Neuronal stem cell (in vitro differentiated cells): ENCODE measurements around the gene TPCN2.

Experiments
- DNase-seq: peaks from one replicate; pipeline ENCODE4 v3.0.0-alpha.2; 2013; ENCODE audit warnings: low spot score
- H2AFZ ChIP-seq: one replicate; pipeline ENCODE4 v1.6.1; 2013; ENCODE audit warnings: mild to moderate bottlenecking, low read length, inconsistent platforms
- H2AK5ac ChIP-seq: 2 replicates; pipeline ENCODE4 v1.6.1; 2013; ENCODE audit warnings: low read depth, mild to moderate bottlenecking, inconsistent platforms, low read length, moderate library complexity, mixed read lengths
- H2BK120ac ChIP-seq: 2 replicates; pipeline ENCODE4 v1.6.1; 2013; ENCODE audit warnings: low read depth, mild to moderate bottlenecking, inconsistent platforms, low read length, moderate library complexity, mixed read lengths
- H2BK12ac ChIP-seq: one replicate; pipeline ENCODE4 v1.6.1; 2013; ENCODE audit warnings: low read length, inconsistent platforms
- H2BK15ac ChIP-seq: 2 replicates; pipeline ENCODE4 v1.6.1; 2013; ENCODE audit warnings: mild to moderate bottlenecking, low read length, inconsistent platforms, mixed read lengths
- H2BK5ac ChIP-seq: one replicate; pipeline ENCODE4 v1.6.1; 2013; ENCODE audit warnings: inconsistent platforms, mild to moderate bottlenecking, low read length, moderate library complexity
- H3K14ac ChIP-seq: one replicate; pipeline ENCODE4 v1.6.1; 2013; ENCODE audit warnings: low read length, inconsistent platforms
- H3K18ac ChIP-seq: 2 replicates; pipeline ENCODE4 v1.6.1; 2013; ENCODE audit warnings: low read length, inconsistent platforms
- H3K23ac ChIP-seq: 2 replicates; pipeline ENCODE4 v1.6.1; 2013; ENCODE audit warnings: low read depth, mild to moderate bottlenecking, mixed read lengths, low read length, inconsistent platforms; ENCODE audit not compliant: poor library complexity
- H3K27ac ChIP-seq: replicated peaks from 3 replicates; pipeline ENCODE4 v1.5.1; 2013; ENCODE audit warnings: low read length, inconsistent platforms
- H3K27me3 ChIP-seq, 3 experiments: 2 replicates each; pipeline ENCODE4 v1.6.1; 2013; ENCODE audit warnings: low read length in 3 of 3, mild to moderate bottlenecking in 2 of 3, inconsistent platforms in 1 of 3, low read depth in 1 of 3, mixed read lengths in 1 of 3, moderate library complexity in 1 of 3; ENCODE audit not compliant: control insufficient read depth in 3 of 3, insufficient read depth in 3 of 3
- H3K36me3 ChIP-seq, 2 donors: replicated peaks in 1 of 2; 2 replicates each; pipeline ENCODE4 v1.6.1; 2013; ENCODE audit warnings: low read length in 2 of 2; ENCODE audit not compliant: control insufficient read depth in 2 of 2, insufficient read depth in 2 of 2
- H3K4ac ChIP-seq: 2 replicates; pipeline ENCODE4 v1.6.1; 2013; ENCODE audit warnings: inconsistent platforms, mild to moderate bottlenecking, low read length, moderate library complexity
- H3K4me1 ChIP-seq, 2 donors: 1 replicate in 1 of 2; 2 replicates in 1 of 2; pipeline ENCODE4 v1.6.1; 2013; ENCODE audit warnings: low read length in 2 of 2, low read depth in 1 of 2; ENCODE audit not compliant: control insufficient read depth in 2 of 2, insufficient read depth in 1 of 2
- H3K4me2 ChIP-seq: one replicate; pipeline ENCODE4 v1.6.1; 2013; ENCODE audit warnings: mild to moderate bottlenecking, low read length, inconsistent platforms; ENCODE audit not compliant: insufficient read depth, poor library complexity, severe bottlenecking
- H3K4me3 ChIP-seq, 2 donors: 2 replicates each; pipeline ENCODE4 v1.5.1; 2013; ENCODE audit warnings: low read length in 2 of 2, mild to moderate bottlenecking in 2 of 2, inconsistent platforms in 1 of 2, moderate library complexity in 1 of 2
- H3K79me1 ChIP-seq: one replicate; pipeline ENCODE4 v1.6.1; 2013; ENCODE audit warnings: low read depth, mild to moderate bottlenecking, inconsistent platforms, low read length, moderate library complexity
- H3K9ac ChIP-seq: one replicate; pipeline ENCODE4 v1.6.1; 2013; ENCODE audit warnings: mild to moderate bottlenecking, low read depth, low read length, inconsistent platforms; ENCODE audit not compliant: poor library complexity
- H3K9me3 ChIP-seq, 2 donors: replicated peaks in 1 of 2; 2 replicates each; pipeline versions ENCODE3 to v1.6.1; 2013; ENCODE audit warnings: low read length in 2 of 2, mild to moderate bottlenecking in 2 of 2, inconsistent platforms in 1 of 2, low read depth in 1 of 2, mixed read lengths in 1 of 2, moderate library complexity in 1 of 2; ENCODE audit not compliant: control insufficient read depth in 2 of 2, insufficient read depth in 1 of 2
- H4K8ac ChIP-seq: one replicate; pipeline ENCODE4 v1.6.1; 2013; ENCODE audit warnings: low read depth, mild to moderate bottlenecking, inconsistent platforms, low read length, moderate library complexity
- H4K91ac ChIP-seq: one replicate; pipeline ENCODE4 v1.6.1; 2013; ENCODE audit warnings: low read length, low read depth, mild to moderate bottlenecking, inconsistent platforms; ENCODE audit not compliant: poor library complexity
- WGBS, 2 donors: extraction: QIAGEN DNeasy Blood & Tissue Kit; methylation state at CpG; one replicate each; pipeline ENCODE4 v1.1.7; 2013; ENCODE audit warnings: missing lambda C conversion rate in 2 of 2, mixed read lengths in 1 of 2; ENCODE audit not compliant: insufficient read length in 2 of 2, insufficient replicate concordance in 1 of 2; ENCODE audit errors: extremely low coverage in 2 of 2; 5-methylcytosine and 5-hydroxymethylcytosine counted together

The TPCN2 gene

DNA sequence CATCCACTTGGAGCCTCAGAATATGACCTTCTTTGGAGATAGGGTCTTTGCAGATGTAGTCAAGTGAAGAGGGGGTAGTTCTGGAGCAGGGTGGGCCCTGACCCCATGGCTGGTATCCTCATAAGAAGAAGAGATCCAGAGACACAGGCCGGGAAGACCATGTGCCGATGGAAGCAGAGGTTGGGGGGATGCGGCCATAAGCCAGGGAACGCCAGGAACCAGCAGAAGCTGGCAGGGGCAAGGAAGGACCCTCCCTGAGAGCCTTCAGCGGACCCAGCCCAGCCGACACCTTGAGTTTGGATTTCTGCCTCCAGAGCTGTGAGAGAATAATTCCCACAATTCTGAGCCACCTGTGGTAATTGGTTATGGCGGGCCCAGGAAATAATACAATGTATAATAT is 80.9 kb downstream of the TPCN2 start:
- no CpG with 5 or more reads among the region's 7 CpGs for WGBS, 2 donors
- no peak overlapping the region for H2AFZ ChIP-seq
- no peak overlapping the region for H3K14ac ChIP-seq

DNA sequence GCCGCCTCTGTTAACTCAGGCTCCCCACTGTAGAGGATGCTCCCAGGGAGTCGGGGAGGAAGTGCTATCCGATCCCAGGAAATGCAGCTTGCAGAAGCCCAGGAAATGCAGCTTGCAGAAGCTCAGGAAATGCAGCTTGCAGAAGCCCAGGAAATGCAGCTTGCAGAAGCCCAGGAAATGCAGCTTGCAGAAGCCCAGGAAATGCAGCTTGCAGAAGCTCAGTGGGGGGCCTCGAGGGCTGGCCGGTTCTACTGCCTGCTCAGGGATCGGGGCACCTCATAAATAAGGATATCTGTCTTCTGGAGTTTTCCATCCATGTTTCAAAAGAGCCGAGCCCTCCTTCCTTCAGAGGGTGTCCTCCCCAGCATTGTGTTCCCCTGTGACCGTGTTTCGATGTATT is 81.9 kb downstream of the TPCN2 start:
- Histone ChIP-seq H2BK15ac (peak overlapping the region; percentile 94), H2AK5ac (peak overlapping the region; percentile 90), H3K4ac (no peak overlapping the region), H3K9ac (no peak overlapping the region), H2BK120ac (no peak overlapping the region), H3K4me1 (peaks cover 2 to 8% of the 10 kb centered on the region in 2 donors), H2BK5ac (no peak overlapping the region), H3K23ac (no peak overlapping the region), H3K79me1 (no peaks in the 10 kb centered on the region), H3K27ac (no peak overlapping the region), H3K14ac (peak overlapping the region; percentile 2), H3K4me2 (no peak overlapping the region), H2BK12ac (no peak overlapping the region), H4K91ac (no peak overlapping the region), H2AFZ (peak overlapping the region; percentile 40), H3K36me3 (peaks cover 0 to 2% of the 10 kb centered on the region in 2 donors), H3K27me3 (no peaks in the 10 kb centered on the region), H3K18ac (no peak overlapping the region), H3K9me3 (peaks cover 10 to 11% of the 10 kb centered on the region in 2 donors), H4K8ac (no peak overlapping the region), H3K4me3 (no peak overlapping the region)
- DNase-seq = no peak
- WGBS, 2 donors = no CpG with 5 or more reads among the region's 9 CpGs

More for the DNA sequence above, 80.9 kb downstream of the TPCN2 start:
- Histone ChIP-seq H3K27ac (no peak overlapping the region), H3K9me3 (peaks cover 10 to 11% of the 10 kb centered on the region in 2 donors), H3K79me1 (no peaks in the 10 kb centered on the region), H3K23ac (no peak overlapping the region), H2AK5ac (no peak overlapping the region), H3K27me3 (no peaks in the 10 kb centered on the region), H3K4me1 (peaks cover 2 to 10% of the 10 kb centered on the region in 2 donors), H4K91ac (no peak overlapping the region), H3K18ac (no peak overlapping the region), H3K4me3 (no peak overlapping the region), H3K4ac (no peak overlapping the region), H2BK120ac (no peak overlapping the region), H4K8ac (no peak overlapping the region), H3K4me2 (no peak overlapping the region), H2BK12ac (no peak overlapping the region), H3K9ac (no peak overlapping the region), H2BK5ac (no peak overlapping the region), H2BK15ac (no peak overlapping the region), H3K36me3 (peaks cover 0 to 2% of the 10 kb centered on the region in 2 donors)
- no peak for DNase-seq

DNA sequence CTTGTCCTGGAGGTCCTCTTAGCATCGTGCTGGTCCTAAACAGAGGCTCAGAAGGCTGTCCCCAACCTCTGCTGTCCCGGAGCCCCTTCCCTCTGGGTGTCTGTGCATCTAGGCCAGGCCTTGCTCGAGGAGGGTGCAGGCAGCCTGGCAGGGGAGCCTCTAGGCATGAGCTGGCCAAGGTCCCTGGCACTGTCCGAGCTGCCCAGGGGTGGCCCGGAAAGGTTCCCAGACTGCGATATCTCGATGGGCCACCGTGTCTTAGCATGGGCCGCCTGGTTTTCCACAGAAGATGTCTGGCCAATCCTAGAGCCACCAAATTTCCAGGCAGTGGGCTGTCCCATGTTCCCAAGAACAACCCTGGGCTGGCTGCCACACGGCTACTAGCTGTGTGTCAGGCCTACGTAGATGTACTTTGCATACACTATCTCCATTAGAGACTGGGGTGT is 82.4 kb downstream of the TPCN2 start:
- Histone ChIP-seq H4K8ac (no peak overlapping the region), H3K4me1 (peaks cover 2 to 8% of the 10 kb centered on the region in 2 donors), H3K36me3 (peaks cover 0 to 2% of the 10 kb centered on the region in 2 donors), H4K91ac (peak overlapping the region; percentile 40), H2BK12ac (peak overlapping the region; percentile 79), H2AFZ (no peak overlapping the region), H3K9ac (no peak overlapping the region), H3K23ac (no peak overlapping the region), H2BK5ac (no peak overlapping the region), H2BK15ac (peak overlapping the region; percentile 94), H2AK5ac (peak overlapping the region; percentile 90), H3K79me1 (no peaks in the 10 kb centered on the region), H3K4ac (no peak overlapping the region), H3K14ac (no peak overlapping the region), H3K27ac (no peak overlapping the region), H3K9me3 (peaks cover 10 to 11% of the 10 kb centered on the region in 2 donors), H3K4me2 (no peak overlapping the region), H3K18ac (peak overlapping the region; percentile 76), H3K27me3 (no peaks in the 10 kb centered on the region), H2BK120ac (no peak overlapping the region), H3K4me3 (no peak overlapping the region)
- no peak for DNase-seq
- WGBS, 2 donors = no CpG with 5 or more reads among the region's 11 CpGs

DNA sequence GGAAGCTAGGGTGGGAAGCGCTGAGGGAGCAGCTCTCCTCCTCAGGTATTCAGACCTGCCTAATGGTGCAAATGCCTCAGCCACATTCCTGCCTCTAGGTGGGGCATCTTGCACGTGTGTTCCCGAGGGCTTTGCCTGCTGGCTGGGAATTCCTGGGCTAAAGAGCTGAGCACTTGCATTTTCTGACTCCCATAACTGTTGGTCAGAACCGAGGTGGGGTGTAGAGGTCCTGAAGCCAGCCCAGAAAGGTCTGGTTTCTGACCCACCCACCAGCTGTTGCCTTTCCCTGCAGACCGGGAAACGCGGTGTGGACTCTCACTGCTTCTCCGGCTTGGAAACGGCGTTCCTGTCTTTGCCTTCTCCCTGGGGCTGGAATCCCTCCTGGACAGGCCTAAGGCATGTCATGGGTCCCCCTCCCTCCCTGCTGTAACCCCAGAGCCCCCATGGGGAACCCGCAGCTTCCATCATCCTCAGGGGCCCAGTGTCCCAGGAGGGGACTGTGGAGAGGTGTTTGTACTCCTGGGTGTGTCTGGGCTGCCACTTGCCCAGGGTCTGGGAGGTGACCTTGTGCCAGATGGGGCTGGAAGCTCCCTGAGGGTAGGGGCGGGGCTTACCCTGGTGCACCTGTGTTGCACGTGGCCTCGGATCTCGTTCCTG is 83.0 kb downstream of the TPCN2 start:
- no CpG with 5 or more reads among the region's 15 CpGs for WGBS, 2 donors
- Histone ChIP-seq H3K9ac (no peak overlapping the region), H3K4ac (peak overlapping the region; percentile 5), H3K9me3 (peaks cover 10 to 11% of the 10 kb centered on the region in 2 donors), H4K8ac (peak overlapping the region; percentile 29), H3K4me2 (no peak overlapping the region), H3K18ac (peak overlapping the region; percentile 93), H3K23ac (peak overlapping the region; percentile 37), H3K27ac (no peak overlapping the region), H2BK12ac (peak overlapping the region; percentile 87), H2BK120ac (peak overlapping the region; percentile 29), H3K14ac (no peak overlapping the region), H3K4me3 (no peak overlapping the region), H2AFZ (no peak overlapping the region), H2AK5ac (peak overlapping the region; percentile 100), H3K36me3 (peaks cover 0 to 2% of the 10 kb centered on the region in 2 donors), H3K79me1 (no peaks in the 10 kb centered on the region), H3K4me1 (peaks cover 2 to 8% of the 10 kb centered on the region in 2 donors), H4K91ac (no peak overlapping the region), H3K27me3 (no peaks in the 10 kb centered on the region), H2BK5ac (peak overlapping the region; percentile 96), H2BK15ac (peak overlapping the region; percentile 77)
- DNase-seq = peak; percentile 76
